Ishikawa (cell line): ENCODE results near the gene ULK4.

Experiments
- CREB1 ChIP-seq: IDR thresholded peaks from 2 replicates; pipeline ENCODE4 v1.6.1; 2012; ENCODE audit warnings: low read depth
- EP300 ChIP-seq: IDR thresholded peaks from 2 replicates; pipeline ENCODE4 v1.6.1; 2012; ENCODE audit warnings: borderline replicate concordance
- FOXM1 ChIP-seq: IDR thresholded peaks from 2 replicates; pipeline ENCODE4 v1.6.1; 2012; ENCODE audit warnings: low read depth, borderline replicate concordance
- NFIC ChIP-seq: IDR thresholded peaks from 2 replicates; pipeline ENCODE4 v1.6.1; 2012
- REST ChIP-seq: IDR thresholded peaks from 2 replicates; pipeline ENCODE4 v1.6.1; 2012; ENCODE audit warnings: low read depth, mild to moderate bottlenecking
- TAF1 ChIP-seq: IDR thresholded peaks from 2 replicates; pipeline ENCODE4 v1.6.1; 2012; ENCODE audit warnings: low read depth, mild to moderate bottlenecking
- YY1 ChIP-seq: IDR thresholded peaks from 2 replicates; pipeline ENCODE4 v1.6.1; 2012; ENCODE audit warnings: low read depth
- TF ChIP-seq, protein P1 (sequence below): IDR thresholded peaks from 2 replicates; pipeline ENCODE4 v1.6.1; 2012

DNA sequence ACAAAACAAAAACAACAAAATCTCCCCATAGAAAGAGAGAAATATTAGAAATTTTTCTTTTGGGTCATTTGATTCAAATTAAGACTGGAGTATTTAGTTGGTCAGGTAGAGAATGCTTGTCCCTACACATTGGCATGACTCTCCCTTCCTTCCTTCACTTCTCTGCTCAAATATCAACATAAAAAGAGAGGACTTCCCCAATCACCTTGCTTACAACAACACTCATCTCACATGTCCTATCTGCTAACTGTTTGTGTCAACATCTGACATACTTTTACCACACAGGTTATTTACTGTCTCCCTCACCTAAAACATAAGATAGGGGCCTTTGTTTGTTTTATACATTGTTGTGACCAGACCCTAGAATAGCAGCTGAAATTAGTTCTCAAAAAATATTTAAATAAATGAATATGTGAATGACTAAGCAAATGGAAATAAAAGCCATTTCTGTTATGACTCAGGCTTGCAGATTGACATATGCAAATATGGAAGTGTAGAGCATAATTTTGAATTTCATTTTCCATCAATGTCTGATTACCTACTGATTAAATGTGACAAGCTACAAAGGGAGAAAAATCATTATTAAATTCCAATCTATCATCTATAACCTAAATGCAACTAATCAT lies 457.8 kb downstream of the ULK4 start:
- TF ChIP-seq EP300, result no peak
- TF ChIP-seq NFIC, result no peak
- no peak for TF ChIP-seq CREB1
- TF ChIP-seq FOXM1, result no peak
- no peak for TF ChIP-seq TAF1
- TF ChIP-seq, protein P1, sequence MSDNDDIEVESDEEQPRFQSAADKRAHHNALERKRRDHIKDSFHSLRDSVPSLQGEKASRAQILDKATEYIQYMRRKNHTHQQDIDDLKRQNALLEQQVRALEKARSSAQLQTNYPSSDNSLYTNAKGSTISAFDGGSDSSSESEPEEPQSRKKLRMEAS, result no peak
- no peak for TF ChIP-seq YY1
- no peak for TF ChIP-seq REST
